Dermis blood vessel endothelial cell (primary cell): Measurements from ENCODE around the gene NUDT2. TPM values are rescaled to one million over a fixed set of nuclear protein-coding genes. Genes with fewer than 3 reads are reported as not detected.

Source experiments
- DNase-seq: peaks from one replicate; pipeline ENCODE4 v3.0.0; 2010
- total RNA-seq: library from RNA; depleted of rRNA; stranded (reverse); fragments of >200 nt; gene quantifications from 2 replicates; pipeline ENCODE4 v1.2.3, GENCODE V29; 2014

NUDT2 gene
- total RNA-seq, 1 donor from 2014 or later, result 61.9 TPM

DNA sequence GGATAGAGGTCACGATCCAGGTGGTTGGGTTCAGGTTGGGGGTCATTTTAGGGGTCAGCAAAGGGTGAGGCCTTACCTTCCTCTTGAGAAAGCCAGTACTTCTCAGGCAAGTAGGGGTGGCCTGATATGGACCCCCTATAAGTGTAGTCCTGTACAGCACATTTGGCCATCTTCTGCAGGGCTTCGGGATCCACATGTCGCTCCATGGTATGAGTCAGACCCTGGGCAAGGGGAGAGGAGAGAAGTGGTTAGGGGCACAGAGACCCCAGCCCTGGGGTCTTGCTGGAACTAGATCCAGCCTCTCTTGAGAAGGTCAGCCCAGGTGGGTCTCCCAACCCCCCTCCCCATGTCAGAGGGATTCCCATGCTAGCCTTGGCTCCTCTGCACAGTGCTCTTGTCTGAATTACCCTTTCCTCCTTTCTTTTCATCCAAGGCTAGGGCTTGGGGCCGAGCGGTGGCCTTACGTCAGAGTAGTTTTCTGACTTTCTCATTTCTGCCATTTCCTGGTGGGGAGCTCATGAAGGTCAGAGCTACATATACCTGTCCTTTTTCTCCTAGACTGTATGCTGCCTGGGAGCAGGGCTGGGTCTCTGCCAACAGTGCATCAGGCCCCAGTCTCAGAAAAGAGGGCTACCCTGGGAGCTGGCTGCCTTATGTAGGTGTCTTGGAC is 56.3 kb downstream of the NUDT2 start:
- no peak for DNase-seq

DNA sequence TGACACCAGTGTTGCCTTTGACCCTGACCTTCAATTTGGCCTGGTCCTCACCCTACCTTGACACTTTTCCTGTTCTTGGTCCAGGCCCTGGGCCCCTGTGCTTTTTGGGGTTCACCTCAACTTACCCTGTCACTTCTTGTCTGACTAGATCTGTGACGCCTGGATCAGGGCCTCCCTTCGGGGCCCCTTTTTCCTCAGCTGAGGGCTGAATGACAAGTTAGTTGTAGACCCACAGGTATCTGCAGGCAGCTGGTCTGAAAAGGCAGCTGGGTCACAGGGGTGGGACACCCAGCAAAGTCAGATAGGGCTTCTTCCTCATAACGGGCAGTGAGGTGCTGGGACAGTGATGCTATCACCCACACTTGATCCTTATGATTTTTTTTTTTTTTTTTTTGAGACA is 57.3 kb downstream of the NUDT2 start:
- DNase-seq, result no peak

DNA sequence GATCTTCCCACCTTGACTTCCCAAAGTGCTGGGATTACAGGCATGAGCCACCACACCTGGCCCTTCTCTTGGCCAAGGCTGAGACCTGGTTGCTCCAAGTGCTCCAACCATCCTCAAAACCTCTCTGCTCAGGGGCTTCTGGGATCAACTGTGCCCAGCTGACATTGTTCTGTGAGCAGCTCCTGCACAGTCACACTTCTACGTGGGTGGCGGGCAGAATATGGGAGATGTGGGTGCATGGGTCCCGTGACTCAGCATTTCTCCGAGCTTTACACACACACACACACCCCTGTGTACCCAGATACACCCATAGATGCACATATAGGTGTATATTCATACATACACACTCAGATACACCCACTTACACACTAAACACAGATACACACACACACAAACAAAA is 57.9 kb downstream of the NUDT2 start:
- DNase-seq, result no peak

DNA sequence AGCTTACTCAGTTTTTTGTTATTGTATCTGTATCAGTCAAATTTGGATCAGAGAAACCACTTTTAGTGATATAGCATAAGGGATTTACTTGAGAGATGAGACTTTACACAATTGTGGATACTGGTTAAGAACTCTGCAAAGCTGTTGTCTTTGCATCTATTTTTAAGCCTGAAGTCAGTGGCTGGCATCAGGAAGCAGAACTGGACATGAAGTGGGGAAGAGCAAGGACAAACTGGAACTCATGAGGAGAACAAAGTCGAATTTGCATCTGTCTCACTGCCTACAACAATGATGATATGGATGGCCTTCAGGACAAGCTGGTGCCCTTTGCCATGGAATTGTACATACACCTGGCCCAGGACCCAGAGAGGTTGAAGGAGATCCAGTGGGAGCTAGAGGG is 63.1 kb downstream of the NUDT2 start:
- no peak for DNase-seq

Other genes with a start within 250 kb of the NUDT2 start
- 22.3 and 24.4 TPM in 2 replicates for gene DCAF12, start 202.9 kb upstream of the NUDT2 start, total RNA-seq
- gene UBAP1, start 150.5 kb upstream of the NUDT2 start, total RNA-seq, result 22.8 and 28.3 TPM in 2 replicates
- gene KIF24, start 301 bp upstream of the NUDT2 start, total RNA-seq, result 1.0 and 5.6 TPM in 2 replicates
- 4.9 and 8.0 TPM in 2 replicates for gene MYORG, start 47.3 kb downstream of the NUDT2 start, total RNA-seq
- 9.2 and 14.7 TPM in 2 replicates for gene FAM219A, start 129.0 kb downstream of the NUDT2 start, total RNA-seq
- not detected in 2 replicates for gene DNAI1, start 129.2 kb downstream of the NUDT2 start, total RNA-seq
- 0.42 TPM in 1 of 2 replicates, not detected in the other for gene ENHO, start 193.4 kb downstream of the NUDT2 start, total RNA-seq